Colonic mucosa (tissue), 4 donors: ENCODE results near the gene TYW1B. TPM values are rescaled to one million over a fixed set of nuclear protein-coding genes. Genes with fewer than 3 reads are reported as not detected.
"Not testable (repeated sequence)": the region's sequence is repeated elsewhere in the genome, so short reads cannot be mapped to it uniquely, and the experiment has no call there.

Experiments used
- DNase-seq: peaks from one replicate; pipeline ENCODE4 v3.0.0-alpha.2; 2020
- H3K27ac ChIP-seq: fragments of 200-600 bp; one replicate; pipeline ENCODE4 v1.8.0; 2021
- H3K27me3 ChIP-seq: fragments of 200-600 bp; one replicate; pipeline ENCODE4 v1.8.0; 2021
- H3K36me3 ChIP-seq: fragments of 200-600 bp; one replicate; pipeline ENCODE4 v1.8.0; 2021
- H3K4me1 ChIP-seq: fragments of 200-600 bp; one replicate; pipeline ENCODE4 v1.8.0; 2021; ENCODE audit warnings: mild to moderate bottlenecking
- H3K4me3 ChIP-seq: fragments of 200-600 bp; one replicate; pipeline ENCODE4 v1.8.0; 2021
- H3K9ac ChIP-seq, 2 donors: one replicate each; pipeline ENCODE4 v1.7.0; 2013; ENCODE audit warnings: control low read depth in 2 of 2, low read depth in 2 of 2, low read length in 2 of 2
- H3K9me3 ChIP-seq: fragments of 200-600 bp; one replicate; pipeline ENCODE4 v1.8.0; 2021
- intact Hi-C: fragments of 100-400 bp; cut with DNase I; formaldehyde crosslinking; loops from one replicate; pipeline ENCODE4 v1.14.1; 2022
- total RNA-seq, 2 donors: library from RNA; stranded (reverse); fragmentation: NEBNext Ultra II Directional in 1 of 2; extraction: Animal tissue kit (Norgen Biotek cat#: 25700) in 1 of 2; gene quantifications; one replicate each; pipeline ENCODE4 v1.2.1, GENCODE V29; 2021
- TF ChIP-seq, protein P1 (sequence below): fragments of 200-600 bp; IDR thresholded peaks from one replicate; pipeline ENCODE4 v1.8.0; 2022; ENCODE audit warnings: antibody characterized with exemption, mild to moderate bottlenecking
- donor health status: healthy.
- donor health status: DM: no; HTN: no; CAD: no.
- donor health status: DM: no; HTN: no; CAD: no.

The TYW1B gene
- total RNA-seq, 2 donors from 2014 or later = 1.9 to 8.9 TPM

GRCh38 chr7:72739716-72740115 is 88.3 kb downstream of the TYW1B start:
- H3K27me3 ChIP-seq, H3K36me3 ChIP-seq, H3K4me3 ChIP-seq, DNase-seq, H3K27ac ChIP-seq, H3K9me3 ChIP-seq, intact Hi-C loops, H3K9ac ChIP-seq, H3K4me1 ChIP-seq: not testable (repeated sequence)

- H3K9ac ChIP-seq, H3K4me1 ChIP-seq, H3K9me3 ChIP-seq, DNase-seq, intact Hi-C loops, H3K4me3 ChIP-seq, H3K27me3 ChIP-seq, H3K27ac ChIP-seq, H3K36me3 ChIP-seq: not testable (repeated sequence)
These were observed 92.1 kb downstream of the TYW1B start for GRCh38 chr7:72735855-72736254.

DNA sequence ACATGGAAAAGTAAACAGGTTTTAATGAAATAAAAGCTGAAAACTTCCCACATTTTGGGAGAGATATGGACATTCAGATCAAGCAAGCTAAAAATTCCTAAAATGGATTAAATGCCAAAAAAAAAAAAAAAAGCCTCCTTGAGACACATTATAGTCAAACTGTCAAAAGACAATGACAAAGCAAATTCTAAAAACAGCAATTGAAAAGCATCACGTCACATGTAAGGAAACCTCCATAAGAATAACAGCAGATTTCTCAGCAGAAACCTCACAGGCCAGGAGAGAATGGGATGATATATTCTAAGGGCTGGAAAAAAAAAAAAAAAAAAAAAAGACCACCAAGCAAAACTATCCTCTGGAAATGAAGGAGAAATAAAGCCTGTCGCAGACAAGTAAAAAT is 97.2 kb downstream of the TYW1B start:
- H3K4me1 ChIP-seq, H3K27ac ChIP-seq, H3K36me3 ChIP-seq, H3K4me3 ChIP-seq, H3K9ac ChIP-seq, intact Hi-C loops, DNase-seq, H3K27me3 ChIP-seq, H3K9me3 ChIP-seq: not testable (repeated sequence)

DNA sequence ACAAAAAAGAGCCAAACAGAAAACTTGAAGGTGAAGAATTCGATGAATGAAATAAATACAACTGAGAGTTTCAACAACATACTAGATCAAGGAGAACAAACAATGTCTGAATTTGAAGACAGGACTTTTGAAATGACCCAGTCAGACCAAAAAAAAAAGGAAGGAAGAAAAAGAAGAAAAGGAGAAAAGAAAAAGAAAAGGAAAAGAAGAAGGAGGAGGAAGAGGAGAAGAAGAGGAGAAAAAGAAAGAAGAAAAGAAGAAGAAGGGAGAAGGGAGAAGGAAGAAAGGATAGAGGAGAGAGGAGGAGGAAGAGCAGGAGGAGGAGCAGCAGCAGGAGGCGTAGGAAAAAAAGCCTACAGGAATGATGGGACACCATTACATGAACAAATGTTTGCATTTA is 97.6 kb downstream of the TYW1B start:
- H3K27ac ChIP-seq, H3K4me1 ChIP-seq, intact Hi-C loops, H3K9ac ChIP-seq, H3K4me3 ChIP-seq, H3K36me3 ChIP-seq, H3K27me3 ChIP-seq, H3K9me3 ChIP-seq, DNase-seq: not testable (repeated sequence)

DNA sequence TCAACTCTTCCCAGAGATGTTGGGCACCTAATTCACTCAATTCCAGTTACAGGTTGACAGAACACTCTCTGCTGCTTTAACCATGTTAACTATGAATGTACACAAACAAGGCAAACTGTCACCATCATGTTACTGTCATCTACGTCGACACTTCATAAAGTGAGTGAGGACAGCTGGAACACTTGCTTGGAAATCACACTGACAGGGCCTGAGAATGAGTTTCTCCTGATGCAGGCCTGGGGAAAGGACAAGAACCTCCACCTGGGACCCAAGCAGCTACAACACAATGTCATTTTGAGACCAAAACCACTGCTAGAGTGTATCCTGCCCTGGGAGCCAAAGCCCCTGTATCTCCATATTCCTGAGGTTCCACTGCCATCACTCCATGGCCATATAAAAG is 98.9 kb downstream of the TYW1B start:
- H3K9ac ChIP-seq, H3K36me3 ChIP-seq, DNase-seq, H3K27ac ChIP-seq, H3K9me3 ChIP-seq, H3K27me3 ChIP-seq, H3K4me3 ChIP-seq, H3K4me1 ChIP-seq, intact Hi-C loops: not testable (repeated sequence)

GRCh38 chr7:72722694-72723093 is 105.3 kb downstream of the TYW1B start:
- H3K36me3 ChIP-seq, intact Hi-C loops, H3K27me3 ChIP-seq, H3K4me3 ChIP-seq, H3K9me3 ChIP-seq, H3K27ac ChIP-seq, H3K9ac ChIP-seq, H3K4me1 ChIP-seq: not testable (repeated sequence)
- peak; percentile 55 for DNase-seq

DNA sequence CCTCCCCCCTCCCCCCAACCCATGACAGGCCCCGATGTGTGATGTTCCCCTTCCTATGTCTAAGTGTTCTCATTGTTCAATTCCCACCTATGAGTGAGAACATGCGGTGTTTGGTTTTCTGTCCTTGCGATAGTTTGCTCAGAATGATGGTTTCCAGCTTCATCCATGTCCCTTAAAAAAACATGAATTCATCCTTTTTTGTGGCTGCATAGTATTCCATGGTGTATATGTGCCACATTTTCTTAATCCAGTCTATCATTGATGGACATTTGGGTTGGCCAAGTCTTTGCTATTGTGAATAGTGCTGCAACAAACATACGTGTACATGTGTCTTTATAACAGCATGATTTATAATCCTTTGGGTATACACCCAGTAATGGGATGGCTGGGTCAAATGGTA is 107.1 kb downstream of the TYW1B start:
- DNase-seq, H3K4me3 ChIP-seq, intact Hi-C loops: not testable (repeated sequence)

GRCh38 chr7:72717252-72717774 is 110.7 kb downstream of the TYW1B start:
- H3K4me3 ChIP-seq, H3K4me1 ChIP-seq, DNase-seq, intact Hi-C loops, H3K27ac ChIP-seq, H3K9me3 ChIP-seq, H3K9ac ChIP-seq, H3K36me3 ChIP-seq, H3K27me3 ChIP-seq: not testable (repeated sequence)

More for the DNA sequence above, 107.1 kb downstream of the TYW1B start:
- H3K36me3 ChIP-seq, H3K27me3 ChIP-seq, H3K9ac ChIP-seq, H3K4me1 ChIP-seq, H3K27ac ChIP-seq, H3K9me3 ChIP-seq: not testable (repeated sequence)

DNA sequence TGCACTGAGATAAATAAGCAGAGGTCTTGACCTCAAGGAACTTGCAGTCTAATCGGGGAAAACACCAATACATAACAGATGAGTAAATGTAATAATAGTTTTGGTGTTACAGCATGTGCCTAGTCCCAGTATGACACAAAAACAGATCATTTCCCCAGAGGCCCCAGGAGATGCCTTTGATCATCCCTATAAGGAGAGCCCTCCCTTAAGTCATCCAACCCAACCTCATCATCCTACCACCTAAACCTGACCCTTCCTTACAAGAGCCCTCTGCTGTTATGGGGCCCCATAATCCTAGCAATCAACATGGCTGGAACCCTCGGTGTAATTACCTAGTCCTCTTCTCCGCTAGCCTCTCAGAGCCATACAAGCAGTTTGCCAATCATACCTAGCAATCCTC is 116.1 kb downstream of the TYW1B start:
- H3K9ac ChIP-seq, H3K36me3 ChIP-seq, H3K9me3 ChIP-seq, H3K4me3 ChIP-seq, DNase-seq, H3K27ac ChIP-seq, H3K27me3 ChIP-seq, H3K4me1 ChIP-seq, intact Hi-C loops: not testable (repeated sequence)

DNA sequence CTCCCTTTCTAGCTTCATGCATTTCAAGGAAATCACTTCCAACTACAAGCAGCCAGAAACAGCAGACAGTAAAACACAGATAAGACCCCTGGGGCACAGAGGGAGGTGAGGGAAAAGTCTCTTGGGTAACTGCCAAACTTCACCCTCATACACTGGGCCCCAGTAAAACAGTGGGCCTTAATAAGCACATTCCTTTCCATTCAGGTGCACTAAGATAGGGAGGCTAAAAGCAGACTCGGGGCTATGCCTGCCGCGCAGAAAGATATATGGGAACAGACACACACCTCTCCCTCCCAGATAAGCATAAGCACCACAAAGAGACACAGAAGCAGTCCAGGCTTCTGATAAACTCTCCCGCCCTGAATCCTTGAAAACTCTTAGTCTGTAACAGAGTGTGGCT is 117.0 kb downstream of the TYW1B start:
- TF ChIP-seq, protein P1, sequence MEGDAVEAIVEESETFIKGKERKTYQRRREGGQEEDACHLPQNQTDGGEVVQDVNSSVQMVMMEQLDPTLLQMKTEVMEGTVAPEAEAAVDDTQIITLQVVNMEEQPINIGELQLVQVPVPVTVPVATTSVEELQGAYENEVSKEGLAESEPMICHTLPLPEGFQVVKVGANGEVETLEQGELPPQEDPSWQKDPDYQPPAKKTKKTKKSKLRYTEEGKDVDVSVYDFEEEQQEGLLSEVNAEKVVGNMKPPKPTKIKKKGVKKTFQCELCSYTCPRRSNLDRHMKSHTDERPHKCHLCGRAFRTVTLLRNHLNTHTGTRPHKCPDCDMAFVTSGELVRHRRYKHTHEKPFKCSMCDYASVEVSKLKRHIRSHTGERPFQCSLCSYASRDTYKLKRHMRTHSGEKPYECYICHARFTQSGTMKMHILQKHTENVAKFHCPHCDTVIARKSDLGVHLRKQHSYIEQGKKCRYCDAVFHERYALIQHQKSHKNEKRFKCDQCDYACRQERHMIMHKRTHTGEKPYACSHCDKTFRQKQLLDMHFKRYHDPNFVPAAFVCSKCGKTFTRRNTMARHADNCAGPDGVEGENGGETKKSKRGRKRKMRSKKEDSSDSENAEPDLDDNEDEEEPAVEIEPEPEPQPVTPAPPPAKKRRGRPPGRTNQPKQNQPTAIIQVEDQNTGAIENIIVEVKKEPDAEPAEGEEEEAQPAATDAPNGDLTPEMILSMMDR = no peak
- no peaks in the 10 kb centered on the region for H3K36me3 ChIP-seq
- intact Hi-C loops = no loop called here
- H3K27ac ChIP-seq = no peak overlapping the region
- H3K9me3 ChIP-seq = no peaks in the 10 kb centered on the region
- no peaks in the 10 kb centered on the region for H3K27me3 ChIP-seq
- no peaks in the 10 kb centered on the region for H3K4me1 ChIP-seq
- H3K9ac ChIP-seq = no peak overlapping the region
- no peak overlapping the region for H3K4me3 ChIP-seq
- no peak for DNase-seq
